ENCODE measurements around the gene HEPACAM. TPM values are rescaled to one million over a fixed set of nuclear protein-coding genes. Genes with fewer than 3 reads are reported as not detected.

HEPACAM gene
- total RNA-seq, 1 donor from 2014 or later, result 0.41 TPM

DNA sequence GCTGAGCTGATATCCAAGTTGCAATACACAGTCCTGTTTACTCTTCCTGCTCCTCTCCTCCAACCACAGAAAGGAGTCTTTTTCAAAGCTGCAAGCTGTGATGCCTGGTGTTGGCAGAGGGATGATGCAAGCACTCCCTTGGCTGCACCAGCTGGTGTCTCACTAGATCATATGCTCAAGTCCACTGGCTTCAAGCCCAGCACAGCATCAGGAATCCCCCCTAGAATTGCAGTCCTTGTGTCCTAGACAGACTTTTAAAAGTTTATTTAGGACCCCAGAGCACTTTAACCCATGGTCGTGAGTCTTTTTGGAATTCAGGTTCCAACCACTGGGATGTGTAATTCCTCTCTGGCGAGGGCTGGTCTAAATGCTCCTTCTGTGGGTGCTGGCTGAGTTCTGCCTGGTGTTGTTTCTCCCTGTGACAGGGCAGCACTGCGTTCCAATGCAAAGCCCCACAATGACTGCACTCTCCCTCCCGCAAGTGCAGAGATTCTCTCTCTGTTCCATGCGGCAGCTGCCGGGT lies 18.7 kb downstream of the HEPACAM start:
- intact Hi-C loops (cut with DNase I), result no loop called here
- DNase-seq (ENCODE audit: missing footprints), result no peak

DNA sequence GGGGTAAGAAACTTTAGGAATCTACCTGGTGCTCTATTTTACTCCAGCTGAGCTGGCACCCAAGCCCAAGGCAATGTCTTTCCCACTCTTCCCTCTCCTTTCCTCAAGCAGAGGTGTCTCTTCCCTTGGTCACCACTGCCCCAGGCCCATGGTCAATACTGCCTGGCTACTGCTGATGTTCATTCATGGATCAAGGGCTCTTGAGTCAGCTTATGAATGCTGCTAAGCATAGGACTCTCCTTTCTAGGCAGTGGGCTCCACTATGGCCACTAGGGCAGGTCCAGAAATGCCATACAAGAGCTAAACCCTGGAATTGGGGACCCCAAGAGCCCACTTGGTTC lies 19.5 kb downstream of the HEPACAM start:
- DNase-seq (ENCODE audit: missing footprints) (no peak), ATAC-seq (no peak)
- intact Hi-C loops (cut with DNase I), result no loop called here

More for the DNA sequence above, 18.7 kb downstream of the HEPACAM start:
- no peak for ATAC-seq

DNA sequence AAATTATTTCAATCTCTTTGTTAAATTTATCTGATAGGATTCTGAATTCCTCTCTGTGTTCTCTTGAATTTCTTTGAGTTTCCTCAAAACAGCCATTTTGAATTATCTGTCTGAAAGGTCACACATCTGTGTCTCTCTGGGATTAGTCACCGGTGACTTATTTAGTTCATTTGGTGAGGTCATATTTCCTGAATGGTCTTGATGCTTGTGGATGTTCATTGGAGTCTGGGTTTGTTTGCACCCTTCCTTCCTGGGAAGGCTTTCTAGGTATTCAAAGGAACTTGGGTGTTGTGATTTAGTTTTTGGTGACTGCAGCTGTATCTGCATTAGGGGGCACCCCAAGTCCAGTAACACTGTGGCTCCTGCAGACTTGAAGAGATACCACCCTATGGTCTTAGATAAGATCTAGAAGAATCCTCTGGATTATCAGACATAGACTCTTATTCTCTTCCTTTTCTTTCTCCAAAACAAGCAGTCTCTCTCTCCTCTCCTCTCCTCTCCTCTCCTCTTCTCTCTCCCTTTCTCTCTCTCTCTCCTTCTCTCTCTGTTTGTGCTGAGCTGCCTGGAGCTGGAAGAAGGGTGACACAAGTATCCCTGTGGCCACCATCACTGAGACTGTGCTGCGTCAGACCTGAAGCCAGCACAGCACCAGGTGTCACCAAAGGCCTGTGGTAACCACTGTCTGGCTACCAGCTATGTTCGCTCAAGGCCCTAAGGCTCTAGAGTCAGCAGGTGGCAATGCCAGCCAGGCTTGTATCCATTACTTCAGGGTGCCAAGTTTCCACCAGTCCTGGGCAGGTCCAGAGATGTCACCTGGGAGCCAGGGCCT lies 20.1 kb downstream of the HEPACAM start:
- intact Hi-C loops (cut with DNase I), result no loop called here

DNA sequence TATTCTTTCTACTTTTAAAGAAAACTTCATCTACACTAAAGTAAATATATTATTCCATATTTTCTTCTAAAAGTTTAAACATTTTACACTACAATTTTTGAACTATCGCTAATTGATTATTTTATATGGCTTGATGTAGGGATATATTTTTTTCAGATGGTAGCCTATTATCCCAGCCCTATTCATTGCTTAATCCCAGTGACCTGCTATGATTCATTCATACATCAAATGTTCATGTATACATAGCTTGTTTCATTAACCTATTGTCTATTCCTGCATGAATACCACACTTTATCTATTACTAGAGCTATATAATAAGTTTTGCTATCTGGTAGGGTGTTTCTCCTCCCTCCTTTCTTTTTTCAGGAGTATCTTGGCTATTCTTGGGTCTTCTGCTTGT lies 33.2 kb downstream of the HEPACAM start:
- intact Hi-C loops (cut with DNase I), result no loop called here
- ATAC-seq (no peak), DNase-seq (ENCODE audit: missing footprints) (no peak)

More for the DNA sequence above, 20.1 kb downstream of the HEPACAM start:
- DNase-seq (ENCODE audit: missing footprints) (no peak), ATAC-seq (no peak)

DNA sequence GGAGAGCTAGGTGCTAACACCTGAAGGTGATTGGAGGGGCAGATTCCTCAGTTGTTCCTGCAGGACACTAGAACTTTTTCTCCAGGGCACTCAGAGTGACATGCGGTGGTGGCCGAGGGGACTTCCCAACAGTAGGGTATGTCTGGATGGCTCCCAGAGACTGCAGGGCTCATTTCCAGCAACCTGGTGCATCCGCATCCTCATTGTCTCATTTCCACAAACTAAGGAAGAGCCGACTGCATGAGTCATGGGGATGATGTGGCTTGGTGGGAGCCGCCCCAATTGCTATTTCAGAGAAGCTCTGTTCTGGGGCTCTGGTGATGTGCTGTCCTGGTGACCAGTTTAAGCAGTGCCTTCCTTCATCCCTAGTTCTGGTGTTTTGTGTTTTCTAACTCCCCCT lies 35.4 kb downstream of the HEPACAM start:
- ATAC-seq, result no peak
- DNase-seq (ENCODE audit: missing footprints), result no peak
- intact Hi-C loops (cut with DNase I), result no loop called here

DNA sequence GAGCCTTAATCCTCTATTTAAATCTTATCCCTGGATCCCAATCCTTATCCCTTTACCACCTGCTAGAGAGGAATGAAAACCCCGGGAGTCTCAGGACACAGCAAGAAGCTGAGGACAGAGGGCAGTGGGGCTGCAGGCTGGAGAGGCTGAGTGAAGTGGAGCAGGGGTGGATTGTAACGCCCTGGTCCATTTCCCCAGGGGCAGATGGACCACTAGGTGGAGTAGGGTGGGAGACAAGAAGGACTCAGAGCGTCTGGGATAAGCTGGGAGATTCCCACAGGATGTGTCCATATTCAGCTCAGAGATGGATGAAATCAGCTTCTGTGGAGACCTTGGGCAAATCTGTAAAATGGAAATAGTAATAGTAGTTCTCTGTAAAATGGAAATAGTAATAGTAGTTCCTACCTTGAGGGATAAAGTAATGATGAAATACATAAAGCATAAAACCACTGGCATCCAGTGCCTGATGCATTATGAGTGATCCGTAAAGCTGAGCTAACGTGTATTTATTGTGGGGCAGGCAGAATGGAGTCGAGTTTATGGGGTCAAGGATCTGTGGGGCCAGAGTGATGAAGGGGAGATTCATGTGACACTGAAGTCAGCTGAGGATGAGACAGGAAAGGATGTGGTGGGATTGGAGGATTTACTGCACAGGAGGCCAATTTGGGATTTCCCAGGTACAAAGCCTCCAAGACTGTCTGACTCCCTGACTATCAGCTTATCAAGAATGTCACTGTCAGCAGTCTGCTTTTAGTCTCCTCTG lies 36.3 kb downstream of the HEPACAM start:
- intact Hi-C loops (cut with DNase I), result no loop called here
- no peak for DNase-seq (ENCODE audit: missing footprints)
- no peak for ATAC-seq

DNA sequence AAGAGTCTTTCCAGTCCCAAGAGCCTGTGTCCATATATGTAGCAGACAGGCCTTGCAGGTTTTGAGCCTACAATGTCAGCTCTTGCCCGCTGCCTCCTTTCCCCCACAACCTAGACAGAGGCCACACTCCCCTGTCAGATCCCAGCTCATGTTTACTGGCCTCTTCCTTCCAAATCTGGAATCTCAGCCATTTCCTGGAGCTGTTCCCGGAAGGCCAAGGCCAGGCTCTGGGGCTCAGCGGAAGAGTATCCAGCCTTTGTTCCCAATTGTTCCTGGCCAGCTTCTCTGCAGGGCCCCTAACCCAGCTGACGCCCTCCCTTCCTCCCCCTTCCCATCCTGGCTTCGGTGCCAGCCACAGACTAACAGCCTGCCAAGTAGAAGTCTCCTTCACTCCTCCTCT lies 37.1 kb downstream of the HEPACAM start:
- intact Hi-C loops (cut with DNase I), result no loop called here
- DNase-seq (ENCODE audit: missing footprints) (no peak), ATAC-seq (peak; percentile 44)

DNA sequence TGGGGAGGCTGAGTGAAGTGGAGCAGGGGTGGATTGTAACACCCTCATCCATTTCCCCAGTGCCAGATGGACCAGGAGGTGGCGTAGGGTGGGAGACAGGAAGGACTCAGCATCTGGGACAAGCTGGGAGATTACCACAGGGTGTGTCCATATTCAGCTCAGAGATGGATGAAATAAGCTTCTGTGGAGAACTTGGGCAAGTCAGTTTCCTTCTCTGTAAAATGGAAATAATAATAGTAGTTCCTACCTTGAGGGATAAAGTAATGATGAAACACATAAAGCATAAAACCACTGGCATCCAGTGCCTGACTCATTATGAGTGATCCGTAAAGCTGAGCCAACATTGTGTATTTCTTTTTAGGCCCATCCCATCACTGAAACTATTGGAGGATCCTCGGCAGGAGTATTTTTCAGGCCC lies 37.6 kb downstream of the HEPACAM start:
- DNase-seq (ENCODE audit: missing footprints), result no peak

DNA sequence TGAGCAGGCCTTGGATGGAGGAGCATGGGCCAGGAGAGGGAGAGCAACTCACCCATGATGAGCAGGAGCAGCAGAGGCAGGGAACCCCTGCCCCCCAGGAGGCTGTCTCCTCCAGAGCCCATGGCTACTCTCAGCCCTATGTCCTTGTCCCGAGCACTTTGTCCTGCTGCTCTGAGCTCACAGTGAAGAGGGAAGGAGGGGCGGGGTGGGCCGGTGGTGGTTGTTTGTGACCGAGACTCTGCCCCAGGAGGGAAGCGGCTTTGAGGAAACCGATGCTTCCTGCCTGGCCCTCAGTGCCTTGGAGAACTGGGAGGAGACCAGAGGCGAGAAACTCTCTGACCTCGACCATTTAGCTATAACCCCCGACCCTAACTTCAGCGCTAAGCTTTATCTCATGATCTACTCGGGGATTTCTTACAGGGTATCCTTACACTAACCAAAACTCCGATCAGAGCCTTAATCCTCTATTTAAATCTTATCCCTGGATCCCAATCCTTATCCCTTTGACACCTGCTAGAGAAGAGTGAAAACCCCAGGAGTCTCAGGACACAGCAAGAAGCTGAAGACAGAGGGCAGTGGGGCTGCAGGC lies 38.1 kb downstream of the HEPACAM start, which contains the start of gene ROBO4:
Gene ROBO4 (minus strand): TSS at position 192 of the 589 bp plus-strand sequence. CDS start 70 bp downstream, at position 122.
- DNase-seq (ENCODE audit: missing footprints), result no peak
- intact Hi-C loops (cut with DNase I), result loop anchor here (1.0 to 2.0 kb wide), 2 partner anchors 21 to 24 kb away; no protein-coding TSS in a partner anchor
- ATAC-seq, result peak; percentile 40

More for the DNA sequence above, 37.6 kb downstream of the HEPACAM start:
- ATAC-seq, result no peak
- intact Hi-C loops (cut with DNase I), result no loop called here

DNA sequence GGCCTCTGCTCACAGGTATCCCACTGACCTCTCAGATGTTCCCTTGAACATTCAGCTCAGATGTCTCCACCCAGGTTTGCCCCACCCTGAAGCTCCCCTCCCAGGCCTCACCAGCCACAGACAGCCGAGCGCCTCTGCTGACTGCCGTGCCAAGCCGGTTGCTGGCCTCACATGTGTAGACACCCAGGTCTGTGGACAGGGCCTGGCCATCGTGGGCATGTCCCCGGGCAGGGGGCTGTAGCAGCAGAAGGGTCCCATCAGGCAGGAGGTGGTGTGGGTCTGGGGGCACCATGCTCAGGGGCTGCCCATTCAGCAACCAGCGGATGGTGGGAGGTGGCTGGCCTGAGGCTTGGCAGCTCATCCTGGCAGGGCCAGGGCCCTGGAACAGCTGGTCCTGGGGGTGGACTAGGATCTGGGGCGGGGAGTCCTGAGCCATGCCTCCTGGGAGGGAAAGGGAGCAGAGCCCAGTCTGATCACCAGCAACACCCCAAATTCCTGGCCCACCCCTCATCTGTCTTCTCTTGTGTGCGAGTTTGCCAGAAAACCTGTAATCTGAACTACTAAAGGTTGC lies 38.9 kb downstream of the HEPACAM start:
- ATAC-seq (peak; percentile 43), DNase-seq (ENCODE audit: missing footprints) (no peak)

DNA sequence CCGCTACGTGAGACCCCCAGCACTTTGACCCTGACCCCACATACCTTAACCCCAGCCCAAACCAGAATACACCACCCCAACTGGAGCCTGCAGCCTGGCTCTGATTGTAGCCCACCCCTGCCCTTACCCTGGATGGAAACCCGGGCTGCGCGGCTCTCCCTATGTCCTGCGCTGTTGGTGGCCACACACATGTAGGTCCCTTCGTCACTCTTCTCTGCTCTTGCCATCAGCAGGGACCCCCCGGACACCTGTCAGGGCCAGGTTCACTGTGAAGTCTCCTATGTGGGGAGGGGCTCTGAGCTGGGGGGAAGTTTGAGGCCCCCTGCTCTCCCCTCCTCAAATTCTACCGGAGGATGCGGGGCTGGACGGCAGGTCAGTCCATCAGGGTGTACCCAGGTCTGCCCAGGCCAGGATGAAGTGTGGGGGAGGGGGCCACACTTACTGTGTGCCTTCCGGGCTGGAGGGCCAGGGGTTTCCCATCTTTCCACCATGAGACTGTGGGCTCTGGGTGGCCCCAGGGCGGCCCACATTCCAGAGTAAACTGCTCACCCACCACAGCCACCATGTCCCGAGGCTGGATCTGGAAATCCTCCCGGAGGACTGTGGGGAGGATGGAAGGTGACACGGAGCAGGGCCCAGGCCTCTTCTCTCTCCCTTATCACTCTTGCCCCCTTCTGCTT lies 39.6 kb downstream of the HEPACAM start:
- DNase-seq (ENCODE audit: missing footprints) (no peak), ATAC-seq (no peak)
- intact Hi-C loops (cut with DNase I), result loop anchor here (2.0 kb wide), 1 partner anchor 19 kb away; no protein-coding TSS in a partner anchor

More for the DNA sequence above, 38.9 kb downstream of the HEPACAM start:
- intact Hi-C loops (cut with DNase I), result loop anchor here (1.0 to 2.0 kb wide), 2 partner anchors 20 to 24 kb away; no protein-coding TSS in a partner anchor

DNA sequence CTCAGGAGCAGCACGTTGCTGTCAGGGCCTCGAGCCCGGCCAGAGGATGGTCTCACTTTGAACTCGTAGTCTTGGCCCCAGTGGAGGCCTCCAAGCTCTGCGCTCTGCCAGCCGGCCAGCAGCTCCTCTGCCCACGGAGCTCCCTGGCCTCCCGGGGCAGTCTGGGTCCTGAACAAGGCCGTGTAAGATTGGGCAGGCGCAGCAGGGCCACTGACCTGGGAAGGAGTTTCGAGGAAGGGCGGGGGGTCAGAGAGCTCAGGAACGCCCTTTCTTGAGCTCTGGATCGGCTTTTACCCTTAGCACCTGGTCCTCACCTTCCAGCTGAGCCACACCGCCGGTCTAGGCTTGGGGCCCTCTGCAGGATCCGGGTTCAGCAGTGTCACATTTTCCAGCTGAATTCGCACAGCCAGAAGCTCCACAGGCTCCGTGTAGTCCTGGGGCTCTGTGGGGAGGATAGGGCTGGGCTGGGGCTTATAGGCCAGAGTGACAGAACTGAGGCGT lies 40.3 kb downstream of the HEPACAM start:
- intact Hi-C loops (cut with DNase I), result no loop called here
- ATAC-seq, result no peak
- no peak for DNase-seq (ENCODE audit: missing footprints)

DNA sequence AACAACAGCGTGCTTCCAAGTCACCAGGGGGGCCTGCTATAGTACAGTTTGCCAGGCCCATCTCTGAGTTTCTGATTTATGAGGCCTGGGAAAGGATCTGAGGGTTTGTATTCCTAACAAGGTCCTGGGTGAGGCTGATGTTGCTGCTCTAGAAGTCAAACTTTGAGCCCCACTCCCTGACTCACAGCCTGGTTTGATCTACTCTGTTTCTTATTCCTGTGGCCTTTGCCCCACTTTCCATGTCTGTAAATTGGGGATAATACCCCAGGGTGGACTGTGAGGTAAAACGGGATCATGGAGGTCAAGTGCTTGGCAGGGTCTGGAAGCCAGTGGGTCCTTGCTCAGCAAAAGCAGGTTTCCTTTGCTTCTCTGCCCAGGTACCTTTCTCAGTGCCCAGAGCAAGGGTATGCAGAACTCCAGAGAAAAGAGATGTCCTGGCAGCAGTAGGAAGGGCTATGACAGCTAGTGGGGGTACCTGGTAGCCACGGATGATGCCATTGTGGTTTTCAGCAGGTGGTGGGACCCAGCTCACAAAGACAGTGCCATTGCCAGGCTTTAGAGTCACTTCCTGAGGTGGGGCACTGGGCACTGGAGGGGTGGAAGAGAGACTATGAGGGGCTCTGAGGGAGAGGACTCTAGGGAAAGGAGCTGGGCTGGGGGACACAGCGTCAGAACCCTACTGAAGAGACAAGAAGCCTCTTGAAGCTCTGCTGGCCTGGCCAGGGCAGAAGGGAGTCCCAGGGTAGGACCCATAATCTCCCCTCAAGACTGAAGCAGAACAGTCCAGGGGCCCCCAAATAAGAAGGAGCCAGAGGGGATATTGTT lies 41.0 kb downstream of the HEPACAM start:
- ATAC-seq, result no peak
- no peak for DNase-seq (ENCODE audit: missing footprints)
- intact Hi-C loops (cut with DNase I), result no loop called here

DNA sequence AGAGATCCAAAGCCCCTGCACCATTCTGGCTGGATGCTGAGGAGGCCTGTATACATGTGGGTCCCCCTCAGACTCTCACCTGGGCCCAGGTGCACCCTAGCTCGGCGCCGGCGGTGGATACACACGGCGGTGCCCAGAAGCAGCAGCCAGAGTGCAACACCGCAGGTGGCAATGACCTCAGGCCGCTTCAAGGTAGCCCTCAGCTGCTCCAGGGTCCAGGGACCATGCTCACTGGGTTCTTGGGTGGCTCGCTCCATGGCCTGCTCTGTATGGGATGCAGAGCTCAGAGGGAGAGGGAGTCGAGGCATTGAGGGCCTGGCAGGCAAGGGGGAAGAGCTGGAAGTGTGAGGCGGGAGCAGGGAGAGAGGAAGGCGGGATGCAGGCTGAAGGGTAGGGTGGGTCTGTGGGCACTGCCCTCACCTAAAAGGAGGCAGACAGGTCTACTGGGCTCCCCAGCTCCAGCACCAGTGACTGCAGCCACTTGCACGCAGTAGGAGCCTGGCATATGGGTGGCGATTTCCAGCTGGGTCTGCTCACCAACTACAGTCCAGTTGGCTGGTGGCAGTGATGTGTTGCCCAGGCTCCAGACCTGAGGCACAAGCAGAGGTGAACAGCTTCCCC lies 42.0 kb downstream of the HEPACAM start:
- intact Hi-C loops (cut with DNase I), result no loop called here
- ATAC-seq (no peak), DNase-seq (ENCODE audit: missing footprints) (peak; percentile 56)

DNA sequence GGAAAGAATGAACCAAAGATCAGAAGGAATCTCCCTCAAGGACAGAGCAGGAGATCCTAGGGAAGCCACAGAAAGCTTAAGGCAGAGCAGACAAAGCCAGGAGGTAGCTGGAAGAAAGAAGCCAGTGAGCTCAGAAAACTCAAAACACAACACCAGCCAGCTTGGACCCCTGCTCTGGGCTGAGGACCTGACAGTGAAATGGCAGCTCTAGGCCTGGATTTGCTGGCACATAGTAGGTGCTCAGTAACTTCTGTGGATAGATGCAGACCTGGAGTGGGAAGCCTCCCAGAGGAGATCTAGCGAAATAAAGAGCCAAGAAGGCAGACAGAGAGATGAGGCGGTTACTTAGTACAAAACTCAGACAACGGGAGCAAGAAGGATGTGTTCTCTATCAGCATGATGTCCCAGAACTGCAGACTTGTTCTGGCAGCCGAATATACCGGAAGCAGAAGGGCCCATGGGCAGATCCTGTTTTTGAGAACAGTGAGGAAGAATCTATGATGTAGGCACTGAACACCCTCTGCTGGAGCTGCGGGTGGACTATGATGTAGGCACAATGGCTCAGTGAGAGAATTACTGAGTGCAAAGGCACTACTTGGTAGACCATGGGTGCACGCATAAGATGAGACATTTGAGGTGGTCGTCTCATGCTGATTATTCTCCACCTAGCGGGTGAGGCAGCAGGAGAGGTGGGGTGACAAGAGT lies 42.9 kb downstream of the HEPACAM start:
- intact Hi-C loops (cut with DNase I), result no loop called here
- peak; percentile 46 for DNase-seq (ENCODE audit: missing footprints)
- no peak for ATAC-seq

DNA sequence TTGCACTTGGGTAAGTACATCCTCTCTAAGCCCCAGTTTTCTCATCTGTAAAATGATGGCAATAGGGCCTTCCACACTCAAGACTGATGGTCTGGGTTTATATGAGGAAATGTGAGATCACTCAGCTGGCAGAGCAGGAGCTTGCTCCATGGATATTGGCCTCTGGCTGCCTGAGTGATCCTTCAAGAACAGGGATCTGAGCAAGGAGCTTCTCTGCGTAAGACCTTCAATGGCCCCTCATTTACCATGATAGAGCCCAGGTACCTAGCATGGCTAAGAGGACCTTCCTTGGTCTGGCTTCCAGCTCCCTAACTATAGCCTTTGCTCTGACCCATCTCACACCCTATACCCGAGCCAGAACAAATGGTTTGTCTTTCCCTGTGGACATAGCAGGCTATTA lies 43.7 kb downstream of the HEPACAM start:
- DNase-seq (ENCODE audit: missing footprints) (peak; percentile 25), ATAC-seq (no peak)
- intact Hi-C loops (cut with DNase I), result no loop called here

Measured in Right ventricle myocardium inferior (tissue), 1 donor.